Common myeloid progenitor, CD34-positive (primary cell): ENCODE measurements around the gene ARHGAP31.

ENCODE experiments used
- CTCF ChIA-PET: fragments of 350-600 bp; sonication (Branson Sonifier 250); formaldehyde crosslinking; loops from one replicate; lab custom pipeline; 2021; ENCODE audit warnings: antibody characterized with exemption; lab: Charles Lee
- POLR2A ChIA-PET: fragments of 350-600 bp; sonication (Branson Sonifier 250); formaldehyde crosslinking; loops from one replicate; lab custom pipeline; 2021; ENCODE audit warnings: antibody characterized with exemption; lab: Charles Lee
- DNase-seq, 3 donors: peaks; one replicate each; pipeline versions ENCODE4 v3.0.0 to v3.0.0-alpha.2; 2013
- H3K27ac ChIP-seq, 2 experiments: 1 replicate in 1 of 2; 2 replicates in 1 of 2; pipeline ENCODE4 v1.7.0; 2013; ENCODE audit warnings: inconsistent platforms in 2 of 2, low read length in 2 of 2, mild to moderate bottlenecking in 2 of 2, low read depth in 1 of 2, moderate library complexity in 1 of 2; ENCODE audit not compliant: severe bottlenecking in 2 of 2, insufficient read depth in 1 of 2, poor library complexity in 1 of 2
- H3K27me3 ChIP-seq, 5 experiments: replicated peaks in 2 of 5; 1 replicate in 3 of 5; 2 replicates in 2 of 5; pipeline versions ENCODE4 v1.6.1 to v1.7.0; 2013; ENCODE audit warnings: low read length in 4 of 5, mild to moderate bottlenecking in 2 of 5, moderate library complexity in 2 of 5, inconsistent platforms in 1 of 5; ENCODE audit not compliant: insufficient read depth in 5 of 5, control insufficient read depth in 4 of 5
- H3K36me3 ChIP-seq, 4 experiments: 1 replicate in 2 of 4; 2 replicates in 2 of 4; pipeline versions ENCODE4 v1.6.1 to v1.7.0; 2013; ENCODE audit warnings: low read length in 3 of 4, control low read depth in 1 of 4, mild to moderate bottlenecking in 1 of 4; ENCODE audit not compliant: control insufficient read depth in 4 of 4, insufficient read depth in 4 of 4
- H3K4me1 ChIP-seq, 4 experiments: 1 replicate in 3 of 4; 2 replicates in 1 of 4; pipeline versions ENCODE4 v1.6.1 to v1.7.1; 2013; ENCODE audit warnings: low read length in 3 of 4, mild to moderate bottlenecking in 3 of 4, control low read depth in 1 of 4, inconsistent platforms in 1 of 4, moderate library complexity in 1 of 4; ENCODE audit not compliant: control insufficient read depth in 4 of 4, insufficient read depth in 4 of 4; ENCODE audit errors: control extremely low read depth in 1 of 4
- H3K4me3 ChIP-seq, 7 experiments: 1 replicate in 4 of 7; 2 replicates in 3 of 7; pipeline versions ENCODE4 v1.5.1 to v1.7.0; 2013; ENCODE audit warnings: mild to moderate bottlenecking in 7 of 7, low read length in 6 of 7, moderate library complexity in 6 of 7, inconsistent platforms in 2 of 7, low read depth in 2 of 7, control low read depth in 1 of 7; ENCODE audit not compliant: insufficient read depth in 4 of 7, control insufficient read depth in 1 of 7; ENCODE audit errors: extremely low read depth in 1 of 7
- H3K9me3 ChIP-seq, 5 experiments: 1 replicate in 4 of 5; 2 replicates in 1 of 5; pipeline versions ENCODE4 v1.6.1 to v1.7.1; 2013; ENCODE audit warnings: low read length in 4 of 5, mild to moderate bottlenecking in 2 of 5, inconsistent platforms in 1 of 5, low read depth in 1 of 5, moderate library complexity in 1 of 5; ENCODE audit not compliant: control insufficient read depth in 4 of 5, insufficient read depth in 2 of 5; ENCODE audit errors: control extremely low read depth in 1 of 5
- WGBS: methylation state at CpG from one replicate; pipeline ENCODE4 v1.1.5; 2013; ENCODE audit not compliant: insufficient coverage; 5-methylcytosine and 5-hydroxymethylcytosine counted together

ARHGAP31 gene

GRCh38 chr3:119288669-119289403 lies 5.3 kb upstream of the ARHGAP31 start:
- Histone ChIP-seq H3K4me1 (peaks cover 8 to 29% (median 23%) of the 10 kb centered on the region in 4 experiments), H3K27ac (no peak overlapping the region), H3K9me3 (peaks cover 0 to 20% (median 0%) of the 10 kb centered on the region in 5 experiments), H3K4me3 (no peak overlapping the region), H3K36me3 (no peaks in the 10 kb centered on the region), H3K27me3 (no peaks in the 10 kb centered on the region)
- ChIA-PET POLR2A (no interaction called here), CTCF (interaction anchor here (1.9 to 4.4 kb wide), 2 partner anchors 13 to 64 kb away, joined by 6 to 16 read pairs; no protein-coding TSS in a partner anchor)
- 87% methylated on average over 3 of the region's 3 CpGs for WGBS
- no peak for DNase-seq

DNA sequence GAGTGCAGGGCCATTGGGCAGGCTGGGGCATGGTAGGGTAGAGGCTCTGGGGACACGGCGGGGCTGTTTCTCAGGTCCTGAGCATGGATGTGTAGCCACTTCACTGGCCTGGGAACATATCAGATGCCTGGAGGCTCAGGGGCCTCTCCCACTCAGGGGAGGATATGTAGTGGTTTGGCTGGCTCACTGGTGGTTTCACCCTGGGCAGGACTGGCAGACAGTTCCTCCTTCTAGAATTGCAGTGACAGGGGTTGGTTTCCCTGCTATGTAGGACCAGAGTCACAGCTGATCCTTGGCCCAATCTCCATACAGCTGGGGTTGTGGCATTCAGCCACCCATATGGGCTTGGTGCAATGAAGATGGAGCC lies 4.8 kb upstream of the ARHGAP31 start:
- H3K4me1 ChIP-seq = peaks cover 8 to 34% (median 26%) of the 10 kb centered on the region in 4 experiments

GRCh38 chr3:119290613-119291012 lies 3.6 kb upstream of the ARHGAP31 start:
- no peak for DNase-seq
- ChIA-PET CTCF (interaction anchor here (0.7 to 4.6 kb wide), 6 partner anchors 10 to 178 kb away, joined by 3 to 24 read pairs (median 4); partner anchors contain the start of gene POGLUT1), POLR2A (no interaction called here)
- Histone ChIP-seq H3K27ac (no peak overlapping the region), H3K27me3 (no peaks in the 10 kb centered on the region), H3K9me3 (peaks cover 0 to 19% (median 0%) of the 10 kb centered on the region in 5 experiments), H3K36me3 (no peaks in the 10 kb centered on the region), H3K4me1 (peaks cover 8 to 43% (median 33%) of the 10 kb centered on the region in 4 experiments), H3K4me3 (no peak overlapping the region)

More for the DNA sequence above, 4.8 kb upstream of the ARHGAP31 start:
- no peaks in the 10 kb centered on the region for H3K27me3 ChIP-seq
- ChIA-PET POLR2A (no interaction called here), CTCF (interaction anchor here (1.3 to 4.4 kb wide), 3 partner anchors 13 to 64 kb away, joined by 6 to 16 read pairs (median 6); no protein-coding TSS in a partner anchor)
- no peaks in the 10 kb centered on the region for H3K36me3 ChIP-seq
- H3K4me3 ChIP-seq = no peak overlapping the region
- H3K9me3 ChIP-seq = peaks cover 0 to 20% (median 0%) of the 10 kb centered on the region in 5 experiments
- WGBS = 17% methylated on average over 2 of the region's 2 CpGs
- no peak overlapping the region for H3K27ac ChIP-seq
- peak in 2 of 3 donors; percentile 71 to 76 for DNase-seq

DNA sequence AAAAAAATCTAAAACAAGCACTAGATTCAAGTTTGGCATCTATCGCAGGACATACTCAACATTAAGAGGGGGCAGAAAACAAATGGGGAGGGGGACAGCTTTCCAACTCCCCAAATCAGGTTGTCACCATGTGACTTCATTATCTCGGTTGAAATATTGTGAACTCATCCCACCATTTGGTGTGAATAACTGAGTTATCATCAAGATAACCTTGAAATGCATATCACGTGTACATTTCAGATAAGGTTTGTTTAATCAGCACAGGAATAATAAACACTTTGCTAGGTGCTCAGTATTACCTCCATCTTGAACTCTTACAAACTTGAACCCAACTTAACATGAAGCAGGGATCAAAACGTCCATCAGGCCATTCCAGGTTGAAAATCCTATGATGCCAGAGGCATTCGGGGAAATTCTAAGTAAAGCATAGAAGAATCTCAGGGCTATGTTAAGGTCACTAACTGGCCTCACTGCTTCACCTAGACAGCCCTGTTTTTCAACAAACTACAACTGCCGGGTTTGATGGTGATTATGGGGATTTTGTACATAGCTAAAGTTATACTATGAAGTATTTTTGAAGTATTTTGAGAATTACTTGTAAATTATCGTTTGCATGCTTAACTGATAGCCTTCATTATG lies 3.0 kb upstream of the ARHGAP31 start:
- Histone ChIP-seq H3K36me3 (no peaks in the 10 kb centered on the region), H3K9me3 (peaks cover 0 to 15% (median 0%) of the 10 kb centered on the region in 5 experiments), H3K27me3 (no peaks in the 10 kb centered on the region), H3K4me3 (no peak overlapping the region), H3K27ac (no peak overlapping the region), H3K4me1 (peaks cover 8 to 48% (median 37%) of the 10 kb centered on the region in 4 experiments)
- WGBS = 94% methylated on average over 4 of the region's 7 CpGs
- ChIA-PET CTCF (interaction anchor here (0.6 to 4.6 kb wide), 8 partner anchors 11 to 62 kb away, joined by 3 to 24 read pairs (median 4); no protein-coding TSS in a partner anchor), POLR2A (interaction anchor here (1.0 kb wide), 1 partner anchor 36 kb away, joined by 3 read pairs; no protein-coding TSS in a partner anchor)
- DNase-seq = no peak

- Histone ChIP-seq H3K36me3 (no peaks in the 10 kb centered on the region), H3K9me3 (peaks cover 0 to 3% (median 0%) of the 10 kb centered on the region in 5 experiments), H3K4me1 (peaks cover 8 to 62% (median 39%) of the 10 kb centered on the region in 4 experiments), H3K4me3 (no peak overlapping the region), H3K27ac (no peak overlapping the region), H3K27me3 (no peaks in the 10 kb centered on the region)
- 78% methylated on average over 4 of the region's 4 CpGs for WGBS
- ChIA-PET CTCF (interaction anchor here (1.1 to 4.6 kb wide), 9 partner anchors 11 to 61 kb away, joined by 3 to 24 read pairs (median 5); no protein-coding TSS in a partner anchor), POLR2A (interaction anchor here (0.8 to 3.7 kb wide), 2 partner anchors 30 to 55 kb away, joined by 3 to 31 read pairs; no protein-coding TSS in a partner anchor)
- DNase-seq = peak in 2 of 3 donors; percentile 19 to 41
Measured at GRCh38 chr3:119292666-119293065, 1.5 kb upstream of the ARHGAP31 start.

DNA sequence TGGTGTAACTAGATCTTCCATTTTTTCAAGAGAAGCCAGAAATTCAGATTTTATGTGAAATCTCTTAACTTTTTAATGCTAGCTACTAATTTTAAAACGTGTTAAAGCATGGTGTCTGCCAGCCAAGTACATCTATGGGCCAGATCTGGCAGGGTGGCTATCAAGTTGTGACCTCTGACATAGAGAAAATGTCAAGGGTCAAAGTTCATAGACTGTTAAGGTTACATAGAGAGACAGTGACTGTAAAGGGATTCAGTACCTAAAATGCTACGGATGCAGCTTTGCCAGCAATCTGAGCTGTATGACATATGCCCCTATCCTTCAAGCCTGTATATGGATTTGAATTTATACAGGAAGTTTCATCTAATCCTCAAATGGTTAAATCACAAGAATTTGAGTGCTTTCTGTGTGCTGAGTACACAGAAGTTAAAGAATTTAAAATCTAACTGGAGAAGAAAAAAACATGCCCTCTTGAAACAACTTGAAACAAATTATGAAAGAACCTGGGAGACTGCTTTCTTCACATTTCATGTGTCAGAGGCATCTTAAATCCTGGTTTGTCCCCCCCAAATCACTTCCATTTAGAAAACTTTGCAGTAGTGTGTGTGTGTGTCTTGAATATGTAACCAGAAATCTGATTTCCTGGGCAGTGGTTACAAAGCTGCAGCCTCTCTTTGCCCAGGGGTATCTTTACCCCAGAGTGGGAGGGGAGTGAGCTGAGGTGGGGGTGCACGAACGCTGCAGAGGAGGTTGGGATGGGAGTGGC lies 895 bp upstream of the ARHGAP31 start:
- peaks cover 8 to 68% (median 45%) of the 10 kb centered on the region in 4 experiments for H3K4me1 ChIP-seq
- peak overlapping the region; percentile 66 to 93 (median 73) for H3K4me3 ChIP-seq
- H3K9me3 ChIP-seq = no peaks in the 10 kb centered on the region
- ChIA-PET CTCF (interaction anchor here (1.1 to 4.6 kb wide), 8 partner anchors 10 to 60 kb away, joined by 3 to 24 read pairs (median 5); no protein-coding TSS in a partner anchor), POLR2A (interaction anchor here (0.8 to 3.7 kb wide), 3 partner anchors 12 to 56 kb away, joined by 3 to 31 read pairs (median 7); no protein-coding TSS in a partner anchor)
- H3K36me3 ChIP-seq = no peaks in the 10 kb centered on the region
- WGBS = 50% methylated on average over 4 of the region's 4 CpGs
- DNase-seq = no peak
- H3K27ac ChIP-seq = peak overlapping the region in 1 of 2 experiments; percentile 69
- H3K27me3 ChIP-seq = no peaks in the 10 kb centered on the region
